Smooth muscle cell (in vitro differentiated cells): ENCODE data around the gene TAF4B. TPM values are rescaled to one million over a fixed set of nuclear protein-coding genes. Genes with fewer than 3 reads are reported as not detected.

Experiments
- DNase-seq: peaks from one replicate; lab custom pipeline; 2025; ENCODE audit not compliant: unreplicated experiment; lab: John Stamatoyannopoulos, UW
- H2AFZ ChIP-seq: fragments of 200-600 bp; sonication (generic); 2 replicates; pipeline ENCODE4 v1.6.0; 2016; ENCODE audit warnings: antibody characterized with exemption, low read depth, mild to moderate bottlenecking
- H3F3A ChIP-seq: fragments of 200-600 bp; sonication (generic); 2 replicates; pipeline ENCODE4 v1.6.0; 2017; ENCODE audit warnings: antibody characterized with exemption, low read depth
- H3K27ac ChIP-seq: fragments of 200-600 bp; sonication (generic); 2 replicates; pipeline ENCODE4 v1.5.1; 2016; ENCODE audit warnings: low read depth, mild to moderate bottlenecking
- H3K27me3 ChIP-seq: fragments of 200-600 bp; sonication (generic); 2 replicates; pipeline ENCODE4 v1.6.1; 2016; ENCODE audit warnings: low read depth, mild to moderate bottlenecking
- H3K36me3 ChIP-seq: fragments of 200-600 bp; sonication (generic); 2 replicates; pipeline ENCODE4 v1.5.1; 2016; ENCODE audit warnings: low read depth
- H3K4me1 ChIP-seq: fragments of 200-600 bp; sonication (generic); 2 replicates; pipeline ENCODE4 v1.5.1; 2016; ENCODE audit warnings: low read depth
- H3K4me2 ChIP-seq: fragments of 200-600 bp; sonication (generic); 2 replicates; pipeline ENCODE4 v1.6.0; 2016; ENCODE audit warnings: mild to moderate bottlenecking
- H3K4me3 ChIP-seq: fragments of 200-600 bp; sonication (generic); 2 replicates; pipeline ENCODE4 v1.5.1; 2016; ENCODE audit warnings: mild to moderate bottlenecking
- H3K79me2 ChIP-seq: fragments of 200-600 bp; sonication (generic); 2 replicates; pipeline ENCODE4 v1.6.0; 2016; ENCODE audit warnings: low read depth, mild to moderate bottlenecking
- H3K9ac ChIP-seq: fragments of 200-600 bp; sonication (generic); 2 replicates; pipeline ENCODE4 v1.6.0; 2016; ENCODE audit warnings: low read depth
- H3K9me3 ChIP-seq: fragments of 200-600 bp; sonication (generic); replicated peaks from 2 replicates; pipeline ENCODE4 v1.5.1; 2016; ENCODE audit warnings: low read depth
- H4K20me1 ChIP-seq: fragments of 200-600 bp; sonication (generic); 2 replicates; pipeline ENCODE4 v1.6.0; 2016; ENCODE audit warnings: low read depth
- CTCF ChIP-seq: fragments of 200-600 bp; sonication (generic); IDR thresholded peaks from 2 replicates; pipeline ENCODE4 v1.5.1; 2017; ENCODE audit warnings: borderline replicate concordance, mild to moderate bottlenecking, antibody characterized with exemption; ENCODE audit not compliant: insufficient read depth, poor library complexity, severe bottlenecking
- WGBS: methylation state at CpG from one replicate; pipeline ENCODE4 v1.1.7; 2016; ENCODE audit warnings: low lambda C conversion rate; 5-methylcytosine and 5-hydroxymethylcytosine counted together
- polyA plus RNA-seq: library from polyadenylated mRNA; unstranded; fragments of >200 nt; fragmentation: Nextera tagmentation; extraction: Ambion mirVana; gene quantifications from 2 replicates; pipeline ENCODE4 v1.2.1, GENCODE V29; 2016
- total RNA-seq: library from RNA; depleted of rRNA; stranded (reverse); fragments of >200 nt; gene quantifications from 2 replicates; pipeline ENCODE4 v1.2.3, GENCODE V29; 2014

Gene TAF4B
- total and polyA plus RNA-seq, 2 experiments from 2014 or later: 1.6 to 2.7 TPM

- 70% methylated on average over 2 of the region's 2 CpGs for WGBS
- H3K36me3 ChIP-seq: no peaks in the 10 kb centered on the region
These were observed 41.0 kb upstream of the TAF4B start for GRCh38 chr18:26185267-26185666.

GRCh38 chr18:26190506-26190905 lies 35.7 kb upstream of the TAF4B start:
- Histone ChIP-seq H2AFZ (no peak overlapping the region), H3F3A (no peaks in the 10 kb centered on the region), H3K79me2 (no peaks in the 10 kb centered on the region), H3K4me3 (no peak overlapping the region), H3K9ac (no peak overlapping the region), H3K9me3 (no peaks in the 10 kb centered on the region), H3K4me2 (no peak overlapping the region), H3K36me3 (no peaks in the 10 kb centered on the region), H3K4me1 (no peaks in the 10 kb centered on the region), H3K27me3 (no peaks in the 10 kb centered on the region), H4K20me1 (no peaks in the 10 kb centered on the region), H3K27ac (no peak overlapping the region)
- DNase-seq: no peak
- no peak for TF ChIP-seq CTCF
- WGBS: 93% methylated on average over 8 of the region's 8 CpGs

More at GRCh38 chr18:26185267-26185666, 41.0 kb upstream of the TAF4B start:
- H2AFZ ChIP-seq: no peak overlapping the region
- no peaks in the 10 kb centered on the region for H3K9me3 ChIP-seq
- no peaks in the 10 kb centered on the region for H3K4me1 ChIP-seq
- no peak overlapping the region for H3K4me2 ChIP-seq
- DNase-seq: no peak
- H3K79me2 ChIP-seq: no peaks in the 10 kb centered on the region
- no peaks in the 10 kb centered on the region for H3F3A ChIP-seq
- H4K20me1 ChIP-seq: no peaks in the 10 kb centered on the region
- no peaks in the 10 kb centered on the region for H3K27me3 ChIP-seq
- H3K9ac ChIP-seq: no peak overlapping the region
- H3K27ac ChIP-seq: no peak overlapping the region
- H3K4me3 ChIP-seq: no peak overlapping the region
- no peak for TF ChIP-seq CTCF

- 87% methylated on average over 1 of the region's 1 CpG for WGBS
- Histone ChIP-seq H3F3A (no peaks in the 10 kb centered on the region), H3K27me3 (no peaks in the 10 kb centered on the region)
These were observed 34.0 kb upstream of the TAF4B start for GRCh38 chr18:26192233-26192632.

More at GRCh38 chr18:26192233-26192632, 34.0 kb upstream of the TAF4B start:
- Histone ChIP-seq H3K36me3 (no peaks in the 10 kb centered on the region), H3K27ac (no peak overlapping the region), H3K9me3 (no peaks in the 10 kb centered on the region), H3K4me3 (no peak overlapping the region), H4K20me1 (no peaks in the 10 kb centered on the region), H2AFZ (no peak overlapping the region), H3K79me2 (no peaks in the 10 kb centered on the region), H3K4me1 (no peaks in the 10 kb centered on the region), H3K9ac (no peak overlapping the region), H3K4me2 (no peak overlapping the region)
- TF ChIP-seq CTCF: no peak
- DNase-seq: no peak
